ENCODE data around the gene ADGRG6. TPM values are rescaled to one million over a fixed set of nuclear protein-coding genes. Genes with fewer than 3 reads are reported as not detected.

The ADGRG6 gene
- total RNA-seq, 1 experiment from 2014 or later, result 8.1 TPM

GRCh38 chr6:142291512-142291911 lies 10.3 kb upstream of the ADGRG6 start:
- DNase-seq (ENCODE audit: low spot score), result no peak

- DNase-seq (ENCODE audit: low spot score), result no peak
Measured at GRCh38 chr6:142292166-142292924, 9.5 kb upstream of the ADGRG6 start.

- no peak for DNase-seq (ENCODE audit: low spot score)
Measured at GRCh38 chr6:142293121-142293520, 8.7 kb upstream of the ADGRG6 start.

- DNase-seq (ENCODE audit: low spot score), result no peak
Measured at GRCh38 chr6:142294679-142295078, 7.1 kb upstream of the ADGRG6 start.

GRCh38 chr6:142296975-142297604 lies 4.7 kb upstream of the ADGRG6 start:
- DNase-seq (ENCODE audit: low spot score), result no peak

GRCh38 chr6:142297605-142297995 lies 4.2 kb upstream of the ADGRG6 start:
- no peak for DNase-seq (ENCODE audit: low spot score)

- DNase-seq (ENCODE audit: low spot score), result no peak
Measured at GRCh38 chr6:142297996-142298753, 3.6 kb upstream of the ADGRG6 start.

GRCh38 chr6:142300302-142300701 lies 1.5 kb upstream of the ADGRG6 start:
- DNase-seq (ENCODE audit: low spot score), result no peak

- DNase-seq (ENCODE audit: low spot score), result peak; percentile 60
Measured at GRCh38 chr6:142300758-142301650, 803 bp upstream of the ADGRG6 start.

GRCh38 chr6:142302421-142303175 lies 791 bp downstream of the ADGRG6 start:
- DNase-seq (ENCODE audit: low spot score), result peak; percentile 72

- no peak for DNase-seq (ENCODE audit: low spot score)
Measured at GRCh38 chr6:142303176-142303533, 1.3 kb downstream of the ADGRG6 start.

- no peak for DNase-seq (ENCODE audit: low spot score)
Measured at GRCh38 chr6:142304241-142304640, 2.4 kb downstream of the ADGRG6 start.

- DNase-seq (ENCODE audit: low spot score), result no peak
Measured at GRCh38 chr6:142306736-142307135, 4.9 kb downstream of the ADGRG6 start.

GRCh38 chr6:142307963-142308748 lies 6.3 kb downstream of the ADGRG6 start:
- no peak for DNase-seq (ENCODE audit: low spot score)

- DNase-seq (ENCODE audit: low spot score), result no peak
Measured at GRCh38 chr6:142309426-142309825, 7.6 kb downstream of the ADGRG6 start.

- DNase-seq (ENCODE audit: low spot score), result no peak
Measured at GRCh38 chr6:142313284-142313683, 11.5 kb downstream of the ADGRG6 start.

GRCh38 chr6:142316791-142317368 lies 15.1 kb downstream of the ADGRG6 start:
- DNase-seq (ENCODE audit: low spot score), result no peak

- DNase-seq (ENCODE audit: low spot score), result no peak
Measured at GRCh38 chr6:142318714-142319113, 16.9 kb downstream of the ADGRG6 start.

GRCh38 chr6:142320366-142320765 lies 18.6 kb downstream of the ADGRG6 start:
- no peak for DNase-seq (ENCODE audit: low spot score)

GRCh38 chr6:142321451-142321850 lies 19.6 kb downstream of the ADGRG6 start:
- no peak for DNase-seq (ENCODE audit: low spot score)
